Esophagus squamous epithelium (tissue), 5 donors: ENCODE results near the gene HEPACAM. TPM values are rescaled to one million over a fixed set of nuclear protein-coding genes. Genes with fewer than 3 reads are reported as not detected.

Source experiments
- DNase-seq: peaks from one replicate; lab custom pipeline; 2025; lab: John Stamatoyannopoulos, UW
- H3K27ac ChIP-seq, 4 donors: fragments of 200-600 bp; sonication (generic); one replicate each; pipeline ENCODE4 v1.5.1; 2016 to 2019; ENCODE audit warnings: mild to moderate bottlenecking in 1 of 4
- H3K27me3 ChIP-seq, 4 donors: fragments of 200-600 bp; sonication (generic); 1 replicate in 3 of 4; 2 replicates in 1 of 4; pipeline versions ENCODE4 v1.5.1 to v1.6.0; 2017 to 2021; ENCODE audit warnings: antibody characterized with exemption in 1 of 4
- H3K36me3 ChIP-seq, 3 donors: fragments of 200-600 bp; sonication (generic); one replicate each; pipeline ENCODE4 v1.5.1; 2016 to 2019
- H3K4me1 ChIP-seq, 3 donors: fragments of 200-600 bp; sonication (generic); one replicate each; pipeline ENCODE4 v1.5.1; 2017 to 2019
- H3K4me3 ChIP-seq, 4 donors: fragments of 200-600 bp; sonication (generic); 1 replicate in 3 of 4; 2 replicates in 1 of 4; pipeline ENCODE4 v1.5.1; 2016 to 2019; ENCODE audit warnings: mild to moderate bottlenecking in 2 of 4, moderate library complexity in 1 of 4
- H3K9me3 ChIP-seq, 3 donors: fragments of 200-600 bp; sonication (generic); one replicate each; pipeline ENCODE4 v1.5.1; 2016 to 2019
- POLR2A ChIP-seq, 4 donors: fragments of 450-650 bp; IDR thresholded peaks; one replicate each; pipeline ENCODE4 v1.6.1; 2017; ENCODE audit warnings: antibody characterized with exemption in 4 of 4, mild to moderate bottlenecking in 4 of 4, moderate library complexity in 3 of 4
- WGBS, 2 donors: methylation state at CpG; one replicate each; pipeline ENCODE4 v1.1.5; 2018; 5-methylcytosine and 5-hydroxymethylcytosine counted together
- intact Hi-C: fragments of 100-400 bp; cut with DNase I; formaldehyde crosslinking; loops from one replicate; pipeline ENCODE4 v1.15.0; 2022
- total RNA-seq, 4 donors: library from RNA; depleted of rRNA; stranded (reverse); fragments of >200 nt; gene quantifications; one replicate each; pipeline ENCODE4 v1.1.0, GENCODE V29; 2016
- TF ChIP-seq, protein P1 (sequence below), 6 experiments: fragments of 450-650 bp in 4 of 6; fragments of 200-600 bp in 2 of 6; sonication (generic) in 2 of 6; IDR thresholded peaks; one replicate each; pipeline ENCODE4 v1.5.1; 2016 to 2019; ENCODE audit warnings: antibody characterized with exemption in 6 of 6, mild to moderate bottlenecking in 4 of 6, moderate library complexity in 4 of 6
- donor health status: DM: yes; HTN: yes; CAD: no.

The HEPACAM gene
- total RNA-seq, 4 donors from 2014 or later, result not detected

DNA sequence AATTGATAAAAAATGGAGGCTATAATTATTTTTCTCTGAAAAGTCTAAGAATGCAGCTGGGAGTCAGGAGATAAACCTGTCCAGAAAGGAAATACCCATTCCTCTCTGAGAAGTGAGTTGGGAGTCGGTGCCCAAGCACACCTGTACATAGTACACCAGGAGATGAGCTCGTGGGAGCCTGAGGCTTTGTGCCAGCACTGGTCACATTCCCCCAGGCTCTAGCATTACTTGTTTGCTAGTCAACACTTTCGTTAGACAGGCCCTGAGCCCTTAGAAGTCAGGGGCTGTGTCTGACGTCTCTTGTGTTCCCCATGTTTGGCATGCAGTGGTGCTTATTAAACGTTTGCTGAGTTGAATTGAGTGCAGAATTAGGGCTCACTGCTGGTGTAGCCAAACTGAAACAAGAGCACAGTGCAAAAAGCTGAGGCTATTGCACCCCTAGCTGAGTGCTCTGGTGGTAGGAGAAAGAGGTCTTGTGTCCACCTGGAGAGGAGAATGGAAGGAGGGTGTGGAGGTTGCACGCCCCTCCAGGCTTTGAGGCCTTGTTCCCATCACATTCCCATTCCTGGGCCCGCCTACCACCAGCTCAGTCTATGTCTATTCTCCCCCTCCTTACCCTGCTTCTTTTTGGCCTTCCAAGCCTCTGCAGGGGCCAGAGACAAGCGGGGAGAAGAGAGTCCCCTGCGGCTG is 45.0 kb downstream of the HEPACAM start:
- H3K27ac ChIP-seq, result peak overlapping the region in 2 of 4 donors; percentile 52 to 55
- intact Hi-C loops, result no loop called here
- H3K4me1 ChIP-seq, result peaks cover 0 to 51% (median 6%) of the 10 kb centered on the region in 3 donors
- H3K9me3 ChIP-seq, result no peaks in the 10 kb centered on the region
- H3K27me3 ChIP-seq, result peaks cover 0 to 20% (median 0%) of the 10 kb centered on the region in 4 donors
- DNase-seq, result no peak
- 41 to 47% methylated on average over 5 to 6 of the region's 9 CpGs for WGBS, 2 donors
- H3K4me3 ChIP-seq, result no peak overlapping the region
- H3K36me3 ChIP-seq, result no peaks in the 10 kb centered on the region
- TF ChIP-seq, protein P1, sequence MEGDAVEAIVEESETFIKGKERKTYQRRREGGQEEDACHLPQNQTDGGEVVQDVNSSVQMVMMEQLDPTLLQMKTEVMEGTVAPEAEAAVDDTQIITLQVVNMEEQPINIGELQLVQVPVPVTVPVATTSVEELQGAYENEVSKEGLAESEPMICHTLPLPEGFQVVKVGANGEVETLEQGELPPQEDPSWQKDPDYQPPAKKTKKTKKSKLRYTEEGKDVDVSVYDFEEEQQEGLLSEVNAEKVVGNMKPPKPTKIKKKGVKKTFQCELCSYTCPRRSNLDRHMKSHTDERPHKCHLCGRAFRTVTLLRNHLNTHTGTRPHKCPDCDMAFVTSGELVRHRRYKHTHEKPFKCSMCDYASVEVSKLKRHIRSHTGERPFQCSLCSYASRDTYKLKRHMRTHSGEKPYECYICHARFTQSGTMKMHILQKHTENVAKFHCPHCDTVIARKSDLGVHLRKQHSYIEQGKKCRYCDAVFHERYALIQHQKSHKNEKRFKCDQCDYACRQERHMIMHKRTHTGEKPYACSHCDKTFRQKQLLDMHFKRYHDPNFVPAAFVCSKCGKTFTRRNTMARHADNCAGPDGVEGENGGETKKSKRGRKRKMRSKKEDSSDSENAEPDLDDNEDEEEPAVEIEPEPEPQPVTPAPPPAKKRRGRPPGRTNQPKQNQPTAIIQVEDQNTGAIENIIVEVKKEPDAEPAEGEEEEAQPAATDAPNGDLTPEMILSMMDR (IDR thresholded peaks at IDR 0.05), result no peak

DNA sequence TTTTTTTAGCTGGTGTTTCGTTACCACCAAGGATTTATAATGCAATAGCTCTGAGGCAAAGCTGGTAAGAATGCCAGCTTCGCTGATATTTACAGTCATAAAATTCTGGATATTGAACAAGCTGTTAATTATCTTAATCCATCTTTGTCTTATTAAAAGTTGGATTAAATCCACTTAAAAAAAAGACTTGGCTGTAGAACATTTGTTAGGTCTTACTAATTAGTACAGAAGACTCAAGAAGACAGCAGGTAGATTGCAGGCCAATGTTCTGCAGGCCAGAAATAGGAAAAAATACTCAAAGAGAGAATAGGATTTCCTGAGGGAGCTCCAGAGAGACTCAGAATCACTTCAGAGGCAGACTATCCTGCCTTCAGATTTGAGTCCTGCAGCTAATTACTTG is 45.7 kb downstream of the HEPACAM start:
- 90 to 94% methylated on average over 2 of the region's 2 CpGs for WGBS, 2 donors
- Histone ChIP-seq H3K36me3 (no peaks in the 10 kb centered on the region), H3K9me3 (no peaks in the 10 kb centered on the region), H3K4me1 (peaks cover 0 to 51% (median 6%) of the 10 kb centered on the region in 3 donors), H3K4me3 (no peak overlapping the region), H3K27ac (no peak overlapping the region), H3K27me3 (peaks cover 0 to 20% (median 0%) of the 10 kb centered on the region in 4 donors)
- TF ChIP-seq, protein P1 (IDR thresholded peaks at IDR 0.05), result no peak
- no peak for TF ChIP-seq POLR2A (IDR thresholded peaks at IDR 0.05)
- DNase-seq, result no peak
- intact Hi-C loops, result no loop called here

DNA sequence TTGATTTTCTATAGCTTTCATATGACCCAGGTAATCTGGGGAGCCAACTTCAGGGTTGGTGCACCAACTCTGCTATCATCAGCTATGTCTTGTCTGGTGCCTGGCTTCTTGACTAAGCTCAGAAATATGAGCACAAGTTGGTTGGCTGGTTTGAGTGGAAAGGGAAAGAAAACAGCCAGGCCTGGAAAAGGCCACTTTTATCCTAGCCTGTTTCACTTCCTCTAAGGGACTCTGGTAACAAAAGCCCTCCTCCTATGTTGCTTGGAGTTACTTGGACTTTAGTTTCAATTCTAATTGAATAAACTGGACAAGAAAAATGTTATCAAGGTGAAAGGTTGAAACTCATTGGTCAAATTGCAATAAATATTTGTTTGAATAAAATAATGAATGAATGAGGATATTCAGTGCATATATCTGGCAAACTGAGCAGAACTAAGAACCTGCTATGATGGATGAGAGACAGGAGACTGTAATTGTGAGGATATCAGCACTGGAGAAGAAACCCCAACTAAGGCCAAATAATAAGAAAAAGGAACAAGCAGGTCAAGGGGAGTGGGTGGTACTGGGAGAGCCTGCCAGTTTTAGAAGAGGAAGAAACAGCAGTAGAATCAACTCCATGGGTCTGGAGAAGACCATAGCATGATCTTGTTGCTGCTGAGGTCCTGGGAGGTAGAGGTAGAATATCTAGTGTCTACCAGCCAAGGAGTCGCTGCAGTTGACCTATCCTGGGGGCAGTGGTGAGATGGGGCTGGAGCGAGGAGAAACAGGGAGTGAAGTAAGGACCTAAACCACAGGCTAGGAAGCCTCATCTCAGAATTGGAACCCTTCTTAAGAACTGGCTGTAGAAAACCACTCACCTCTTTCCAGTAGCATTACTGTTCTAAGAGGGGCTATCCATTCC is 46.4 kb downstream of the HEPACAM start:
- Histone ChIP-seq H3K4me3 (no peak overlapping the region), H3K36me3 (no peaks in the 10 kb centered on the region), H3K9me3 (no peaks in the 10 kb centered on the region), H3K27ac (no peak overlapping the region), H3K27me3 (peaks cover 0 to 20% (median 0%) of the 10 kb centered on the region in 4 donors), H3K4me1 (peaks cover 0 to 44% (median 6%) of the 10 kb centered on the region in 3 donors)
- intact Hi-C loops, result no loop called here
- DNase-seq, result no peak
- TF ChIP-seq, protein P1 (IDR thresholded peaks at IDR 0.05), result no peak
- no peak for TF ChIP-seq POLR2A (IDR thresholded peaks at IDR 0.05)
- WGBS, 2 donors, result 85 to 89% methylated on average over 2 of the region's 2 CpGs

- Histone ChIP-seq H3K27ac (no peak overlapping the region), H3K4me3 (no peak overlapping the region), H3K36me3 (no peaks in the 10 kb centered on the region), H3K27me3 (peaks cover 0 to 20% (median 0%) of the 10 kb centered on the region in 4 donors), H3K4me1 (peaks cover 0 to 38% (median 6%) of the 10 kb centered on the region in 3 donors), H3K9me3 (no peaks in the 10 kb centered on the region)
- no peak for TF ChIP-seq POLR2A (IDR thresholded peaks at IDR 0.05)
- TF ChIP-seq, protein P1 (IDR thresholded peaks at IDR 0.05), result no peak
- WGBS, 2 donors, result 25 to 40% methylated on average over 1 of the region's 3 CpGs
- no peak for DNase-seq
- intact Hi-C loops, result no loop called here
Measured at GRCh38 chr11:124887667-124888013, 48.2 kb downstream of the HEPACAM start.
